ENCODE results near the gene MACROD2. TPM values are rescaled to one million over a fixed set of nuclear protein-coding genes. Genes with fewer than 3 reads are reported as not detected.

MACROD2 gene
- total RNA-seq, 2 donors from 2014 or later: not detected

DNA sequence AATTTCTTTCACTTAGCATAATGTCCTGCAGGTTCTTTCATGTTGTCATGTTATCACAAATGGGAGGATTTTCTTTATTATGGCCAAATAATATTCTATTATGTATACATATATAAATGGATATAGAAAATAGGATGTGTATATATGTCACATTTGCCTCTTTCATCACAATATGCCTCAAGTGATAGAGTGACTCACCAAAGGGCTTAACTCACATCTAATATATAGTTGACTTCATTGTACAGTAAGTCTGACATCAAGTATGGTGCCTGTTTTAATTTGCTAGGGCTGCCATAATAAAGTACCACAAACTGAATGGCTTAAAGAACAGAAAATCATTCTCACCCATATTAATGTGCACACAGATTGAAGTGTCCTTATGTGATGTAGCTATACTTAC is 778.2 kb downstream of the MACROD2 start:
- no peak overlapping the region for H3K27ac Mint-ChIP-seq
- DNase-seq (no peak), ATAC-seq (replicated peaks in 1 of 2) (no peak)
- no peaks in the 10 kb centered on the region for H3K27me3 Mint-ChIP-seq (ENCODE audit: low read depth)
- H3K9me3 Mint-ChIP-seq: peaks cover 0 to 3% of the 10 kb centered on the region in 2 donors
- H3K36me3 Mint-ChIP-seq (ENCODE audit: insufficient read depth in 2 of 2): no peaks in the 10 kb centered on the region
- H3K4me1 Mint-ChIP-seq (ENCODE audit: low read depth): no peaks in the 10 kb centered on the region
- no peak overlapping the region for H3K4me3 Mint-ChIP-seq

DNA sequence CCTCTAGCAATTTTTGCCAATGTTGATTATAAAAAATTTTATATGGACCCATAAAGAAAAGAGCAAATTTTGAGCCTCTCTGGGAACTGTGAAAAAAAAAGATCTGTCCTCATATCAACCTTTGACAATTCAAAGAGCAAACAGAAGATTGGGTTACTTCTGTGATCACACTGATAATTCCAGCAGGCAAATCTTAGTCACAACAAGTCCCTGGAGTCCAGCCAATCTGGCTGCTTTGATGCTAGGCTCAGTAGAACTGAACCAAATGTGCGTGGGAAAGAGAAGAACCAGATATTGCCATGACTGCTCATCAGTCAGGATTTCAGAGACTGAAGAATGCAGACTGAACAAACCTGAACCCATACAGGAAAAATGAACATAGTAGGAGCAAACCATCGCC is 780.5 kb downstream of the MACROD2 start:
- DNase-seq: no peak
- no peak overlapping the region for H3K27ac Mint-ChIP-seq
- no peak for ATAC-seq (replicated peaks in 1 of 2)
- H3K36me3 Mint-ChIP-seq (ENCODE audit: insufficient read depth in 2 of 2): no peaks in the 10 kb centered on the region
- H3K4me3 Mint-ChIP-seq: no peak overlapping the region
- no peaks in the 10 kb centered on the region for H3K27me3 Mint-ChIP-seq (ENCODE audit: low read depth)
- H3K4me1 Mint-ChIP-seq (ENCODE audit: low read depth): no peaks in the 10 kb centered on the region
- H3K9me3 Mint-ChIP-seq: peaks cover 0 to 3% of the 10 kb centered on the region in 2 donors

DNA sequence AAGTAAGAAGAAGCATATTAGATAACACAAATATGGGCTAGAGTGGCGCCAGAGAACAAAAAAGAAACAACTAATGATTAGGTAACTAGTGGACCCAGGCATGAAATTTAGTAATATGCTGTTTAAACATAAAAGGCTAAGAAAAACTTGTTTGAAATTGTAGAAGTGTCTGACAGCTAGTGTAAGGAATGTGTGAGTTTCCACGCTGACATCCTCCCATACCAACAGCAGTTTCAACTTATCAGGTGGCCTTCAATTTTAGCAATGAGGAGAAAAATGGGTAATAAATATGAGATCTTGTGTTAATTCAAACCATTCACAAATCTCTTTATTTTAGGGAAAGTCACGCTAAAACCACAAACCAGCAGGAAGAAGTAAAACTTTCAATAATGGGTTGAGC is 782.3 kb downstream of the MACROD2 start:
- DNase-seq: no peak
- no peak for ATAC-seq (replicated peaks in 1 of 2)
- no peaks in the 10 kb centered on the region for H3K4me1 Mint-ChIP-seq (ENCODE audit: low read depth)
- H3K4me3 Mint-ChIP-seq: no peak overlapping the region
- H3K9me3 Mint-ChIP-seq: peaks cover 2 to 4% of the 10 kb centered on the region in 2 donors
- no peaks in the 10 kb centered on the region for H3K36me3 Mint-ChIP-seq (ENCODE audit: insufficient read depth in 2 of 2)
- no peaks in the 10 kb centered on the region for H3K27me3 Mint-ChIP-seq (ENCODE audit: low read depth)
- H3K27ac Mint-ChIP-seq: no peak overlapping the region

DNA sequence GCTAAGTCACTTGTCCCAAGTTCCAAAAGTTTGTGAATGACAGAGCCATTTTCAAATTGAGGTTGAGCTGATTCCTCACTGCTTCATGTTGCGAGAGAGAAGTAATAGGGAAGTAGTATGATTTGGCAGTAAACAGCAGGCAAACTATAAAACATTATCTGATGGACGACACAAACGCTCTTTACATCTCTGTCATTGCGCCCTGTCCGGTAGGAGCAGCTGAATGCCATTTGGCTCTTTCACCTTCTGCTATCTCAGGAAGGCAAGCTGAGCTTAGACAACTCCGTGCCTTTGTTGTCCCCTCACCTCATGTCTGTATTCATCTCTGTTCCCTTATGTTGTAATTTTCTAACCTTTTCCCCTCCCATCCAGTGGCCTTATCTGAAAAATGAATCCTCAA is 782.8 kb downstream of the MACROD2 start:
- H3K36me3 Mint-ChIP-seq (ENCODE audit: insufficient read depth in 2 of 2): no peaks in the 10 kb centered on the region
- H3K27me3 Mint-ChIP-seq (ENCODE audit: low read depth): no peaks in the 10 kb centered on the region
- no peak overlapping the region for H3K27ac Mint-ChIP-seq
- no peak overlapping the region for H3K4me3 Mint-ChIP-seq
- ATAC-seq (replicated peaks in 1 of 2) (no peak), DNase-seq (no peak)
- peaks cover 2 to 6% of the 10 kb centered on the region in 2 donors for H3K9me3 Mint-ChIP-seq
- no peaks in the 10 kb centered on the region for H3K4me1 Mint-ChIP-seq (ENCODE audit: low read depth)

DNA sequence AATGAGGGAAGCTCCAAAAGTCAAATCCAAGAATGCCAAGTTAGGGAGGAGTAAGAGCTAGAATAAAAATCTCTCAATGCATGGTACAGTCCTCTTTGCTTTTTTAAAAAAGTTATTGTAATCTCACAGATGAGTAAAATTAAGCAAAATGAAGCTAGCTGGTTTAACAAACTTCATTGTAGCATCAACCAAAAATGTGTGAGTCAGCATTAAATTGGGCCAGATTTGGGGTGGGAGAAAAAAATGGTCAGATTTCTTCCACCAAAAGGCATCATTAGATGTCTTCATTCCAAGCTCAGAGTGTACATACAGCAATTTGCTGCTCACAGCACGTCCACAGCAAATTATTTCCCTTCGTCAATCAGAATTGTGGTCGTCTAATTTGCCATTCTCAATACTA is 783.6 kb downstream of the MACROD2 start:
- H3K4me1 Mint-ChIP-seq (ENCODE audit: low read depth): no peaks in the 10 kb centered on the region
- no peaks in the 10 kb centered on the region for H3K36me3 Mint-ChIP-seq (ENCODE audit: insufficient read depth in 2 of 2)
- H3K4me3 Mint-ChIP-seq: no peak overlapping the region
- no peak for ATAC-seq (replicated peaks in 1 of 2)
- no peak for DNase-seq
- no peak overlapping the region for H3K27ac Mint-ChIP-seq
- no peaks in the 10 kb centered on the region for H3K27me3 Mint-ChIP-seq (ENCODE audit: low read depth)
- peaks cover 2 to 9% of the 10 kb centered on the region in 2 donors for H3K9me3 Mint-ChIP-seq

DNA sequence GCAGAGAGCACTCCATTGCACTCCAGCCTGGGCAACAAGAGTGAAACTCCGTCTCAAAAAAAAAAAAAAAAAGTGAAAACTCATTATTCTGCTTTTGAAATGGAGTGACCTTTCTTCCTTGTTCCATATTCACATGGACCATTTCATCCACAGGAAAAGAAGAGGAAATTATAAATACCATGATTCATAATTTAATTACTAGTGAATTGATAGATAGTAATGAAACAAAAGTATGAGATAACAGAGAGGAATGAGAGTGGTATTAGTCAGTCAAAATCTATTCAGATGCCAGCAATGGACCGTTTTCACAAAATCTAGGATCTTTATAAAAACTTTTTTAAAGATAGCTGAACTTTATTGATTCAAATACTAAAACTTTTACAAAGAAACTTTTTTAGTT is 785.2 kb downstream of the MACROD2 start:
- Mint-ChIP-seq H3K27me3 (ENCODE audit: low read depth) (no peaks in the 10 kb centered on the region), H3K9me3 (peaks cover 2 to 12% of the 10 kb centered on the region in 2 donors), H3K36me3 (ENCODE audit: insufficient read depth in 2 of 2) (no peaks in the 10 kb centered on the region), H3K4me3 (no peak overlapping the region), H3K27ac (no peak overlapping the region), H3K4me1 (ENCODE audit: low read depth) (no peaks in the 10 kb centered on the region)
- ATAC-seq (replicated peaks in 1 of 2) (no peak), DNase-seq (no peak)

DNA sequence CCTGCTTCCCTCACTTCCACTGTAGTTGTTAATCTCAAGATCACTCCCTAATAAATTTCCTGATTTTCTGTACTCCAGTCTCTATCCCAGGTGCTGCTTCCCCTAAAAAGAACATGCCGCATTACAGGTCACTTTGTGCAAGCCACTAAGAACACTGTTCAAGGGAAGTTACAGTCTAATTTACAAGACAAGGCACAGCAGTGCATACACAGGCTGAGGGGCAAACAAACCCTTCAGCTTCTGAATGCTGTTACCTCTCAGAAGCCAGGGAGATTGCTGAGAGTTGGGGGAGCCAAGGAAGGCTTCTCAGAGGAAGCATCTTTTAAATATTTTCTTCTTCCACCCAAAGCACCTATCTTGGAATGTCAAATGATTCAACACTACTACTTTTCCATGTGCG is 787.4 kb downstream of the MACROD2 start:
- no peak for ATAC-seq (replicated peaks in 1 of 2)
- Mint-ChIP-seq H3K4me1 (ENCODE audit: low read depth) (no peaks in the 10 kb centered on the region), H3K27me3 (ENCODE audit: low read depth) (no peaks in the 10 kb centered on the region), H3K27ac (no peak overlapping the region), H3K36me3 (ENCODE audit: insufficient read depth in 2 of 2) (no peaks in the 10 kb centered on the region), H3K9me3 (peaks cover 2 to 12% of the 10 kb centered on the region in 2 donors), H3K4me3 (no peak overlapping the region)
- no peak for DNase-seq

DNA sequence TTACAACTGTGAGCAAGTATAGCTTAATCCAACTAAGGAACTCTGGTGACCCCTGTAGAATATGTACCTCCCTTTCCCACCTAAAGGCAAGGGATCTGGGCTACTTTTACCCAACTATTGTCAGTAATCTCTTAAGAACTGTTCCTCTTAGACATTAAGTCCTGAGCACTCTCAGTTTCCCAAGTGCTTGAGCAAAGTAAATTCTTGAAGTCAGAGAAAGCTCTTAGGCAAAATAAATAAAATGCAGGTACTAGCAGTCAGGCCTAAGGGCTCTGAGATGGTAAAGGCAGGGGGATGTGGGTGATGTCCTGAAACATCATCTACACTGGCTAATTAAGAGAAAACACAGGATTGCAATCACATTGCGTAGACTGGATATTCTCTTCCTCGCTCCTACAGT is 788.5 kb downstream of the MACROD2 start:
- Mint-ChIP-seq H3K4me3 (no peak overlapping the region), H3K36me3 (ENCODE audit: insufficient read depth in 2 of 2) (no peaks in the 10 kb centered on the region), H3K4me1 (ENCODE audit: low read depth) (no peaks in the 10 kb centered on the region), H3K27me3 (ENCODE audit: low read depth) (no peaks in the 10 kb centered on the region), H3K9me3 (peaks cover 2 to 9% of the 10 kb centered on the region in 2 donors), H3K27ac (no peak overlapping the region)
- DNase-seq (no peak), ATAC-seq (replicated peaks in 1 of 2) (no peak)

DNA sequence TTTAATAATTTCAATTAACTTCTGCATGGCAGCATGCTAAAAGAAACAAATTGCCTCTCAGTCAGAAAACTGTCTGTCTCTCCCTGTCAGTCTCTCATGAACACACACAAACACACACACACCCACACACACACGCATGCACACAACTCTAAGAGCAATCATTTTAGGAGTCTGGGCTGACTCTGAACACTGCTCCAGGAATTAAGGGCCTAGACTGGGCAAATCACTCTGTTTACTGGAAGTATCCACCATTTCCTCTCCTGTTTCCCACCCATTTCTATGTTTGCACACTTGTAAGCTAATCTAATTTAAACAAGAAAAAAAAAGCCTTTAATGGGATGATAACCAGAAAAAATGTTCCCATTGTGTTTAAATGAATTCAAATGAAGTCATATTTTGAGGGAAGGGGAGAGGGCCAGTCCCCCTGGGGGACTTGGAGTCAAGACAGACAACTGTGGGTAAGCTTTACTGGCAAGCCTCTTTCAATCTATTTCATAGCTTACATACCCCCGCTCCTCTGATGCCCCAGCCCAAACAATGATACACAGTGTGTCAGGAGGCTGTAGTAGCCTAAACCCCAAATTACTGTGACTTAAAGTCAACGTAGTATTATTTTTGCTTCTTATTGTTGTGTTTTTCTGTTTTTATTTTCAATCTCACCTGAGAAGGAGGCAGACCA is 789.9 kb downstream of the MACROD2 start:
- no peak overlapping the region for H3K4me3 Mint-ChIP-seq
- H3K9me3 Mint-ChIP-seq: peaks cover 2 to 9% of the 10 kb centered on the region in 2 donors
- H3K27ac Mint-ChIP-seq: no peak overlapping the region
- H3K27me3 Mint-ChIP-seq (ENCODE audit: low read depth): no peaks in the 10 kb centered on the region
- no peaks in the 10 kb centered on the region for H3K4me1 Mint-ChIP-seq (ENCODE audit: low read depth)
- DNase-seq (no peak), ATAC-seq (replicated peaks in 1 of 2) (no peak)
- no peaks in the 10 kb centered on the region for H3K36me3 Mint-ChIP-seq (ENCODE audit: insufficient read depth in 2 of 2)

DNA sequence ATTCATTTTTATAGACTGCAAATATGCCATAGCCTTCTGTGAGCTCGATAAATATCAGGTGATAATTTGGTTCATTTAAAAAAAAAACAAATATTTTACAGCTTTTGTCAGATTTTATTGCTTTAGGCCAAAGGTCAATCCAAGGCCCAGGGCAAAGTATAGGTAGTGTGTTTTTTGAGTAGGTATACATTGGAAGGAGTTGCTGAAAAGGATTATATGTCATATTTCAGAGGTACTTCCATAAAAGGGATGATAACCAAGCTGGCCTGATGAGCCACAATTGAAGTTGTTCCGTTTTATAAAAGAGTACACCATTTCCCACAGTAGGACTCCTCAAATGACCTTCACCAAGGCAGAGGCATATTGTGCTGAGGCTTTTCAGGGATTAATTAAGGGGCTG is 794.9 kb downstream of the MACROD2 start:
- Mint-ChIP-seq H3K4me1 (ENCODE audit: low read depth) (no peaks in the 10 kb centered on the region), H3K27me3 (ENCODE audit: low read depth) (no peaks in the 10 kb centered on the region), H3K36me3 (ENCODE audit: insufficient read depth in 2 of 2) (no peaks in the 10 kb centered on the region), H3K4me3 (no peak overlapping the region), H3K27ac (no peak overlapping the region), H3K9me3 (peaks cover 3 to 5% of the 10 kb centered on the region in 2 donors)
- DNase-seq (no peak), ATAC-seq (replicated peaks in 1 of 2) (no peak)

DNA sequence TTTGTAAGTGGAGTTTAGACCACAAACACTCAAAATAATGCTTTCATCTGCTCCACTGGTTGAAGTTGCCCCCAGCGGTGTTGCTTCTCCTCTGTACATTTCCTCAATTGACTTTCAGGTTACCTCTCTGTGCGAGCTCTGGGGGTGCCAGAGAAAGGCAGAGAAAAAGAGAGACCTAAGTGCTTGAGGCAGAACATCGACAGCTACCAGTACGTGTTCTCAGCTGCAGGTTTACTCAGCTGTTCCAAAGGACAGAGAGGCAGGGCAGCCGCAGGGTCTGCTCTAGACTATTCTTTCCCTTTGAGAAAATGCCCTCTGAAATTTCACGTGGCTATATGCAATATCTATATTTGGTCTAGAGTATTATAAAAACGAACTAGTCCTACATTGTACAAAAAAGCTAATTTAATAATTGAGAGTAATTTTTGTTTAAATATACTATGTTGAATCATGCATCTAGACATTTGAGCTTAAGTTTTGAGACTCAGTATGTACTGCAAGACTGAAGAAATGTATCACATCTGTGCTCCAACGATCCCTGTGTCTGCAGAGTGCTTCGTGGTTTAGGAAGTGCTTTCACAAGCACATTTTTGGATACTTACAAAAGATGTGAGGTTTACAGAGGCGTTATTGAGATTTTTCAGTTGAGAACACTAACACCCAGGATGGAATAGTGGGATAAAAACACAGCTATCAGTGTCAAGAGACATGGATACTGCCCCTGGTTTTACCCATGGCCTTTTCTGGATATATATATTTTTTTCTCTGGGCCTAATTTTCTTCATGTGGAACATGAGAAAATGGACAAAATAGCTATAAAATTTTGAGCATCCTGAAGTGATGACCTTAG is 795.7 kb downstream of the MACROD2 start:
- peaks cover 5 to 8% of the 10 kb centered on the region in 2 donors for H3K9me3 Mint-ChIP-seq
- ATAC-seq (replicated peaks in 1 of 2) (no peak), DNase-seq (no peak)
- no peaks in the 10 kb centered on the region for H3K27me3 Mint-ChIP-seq (ENCODE audit: low read depth)
- no peak overlapping the region for H3K4me3 Mint-ChIP-seq
- no peaks in the 10 kb centered on the region for H3K4me1 Mint-ChIP-seq (ENCODE audit: low read depth)
- H3K27ac Mint-ChIP-seq: no peak overlapping the region
- no peaks in the 10 kb centered on the region for H3K36me3 Mint-ChIP-seq (ENCODE audit: insufficient read depth in 2 of 2)

DNA sequence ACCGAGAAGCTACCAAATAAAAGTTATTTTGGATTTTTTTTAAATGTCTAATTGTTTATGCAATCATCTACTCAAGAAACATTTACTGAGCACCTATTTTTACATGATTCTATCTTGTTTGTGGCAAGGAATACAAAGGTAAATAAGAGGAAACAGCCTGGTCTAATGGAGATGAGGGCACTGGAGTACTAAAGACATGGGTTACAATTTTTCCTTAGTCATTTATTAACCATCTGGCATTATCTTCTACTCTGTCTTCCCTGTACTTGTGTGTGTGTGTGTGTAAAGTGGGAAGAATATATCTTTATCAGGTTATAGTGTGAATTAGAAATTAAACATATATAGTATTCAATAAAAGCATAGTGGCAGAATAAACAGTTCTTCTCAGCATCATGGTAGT is 797.6 kb downstream of the MACROD2 start:
- DNase-seq (no peak), ATAC-seq (replicated peaks in 1 of 2) (no peak)
- Mint-ChIP-seq H3K36me3 (ENCODE audit: insufficient read depth in 2 of 2) (no peaks in the 10 kb centered on the region), H3K27ac (no peak overlapping the region), H3K9me3 (peaks cover 10 to 13% of the 10 kb centered on the region in 2 donors), H3K4me3 (no peak overlapping the region), H3K27me3 (ENCODE audit: low read depth) (no peaks in the 10 kb centered on the region), H3K4me1 (ENCODE audit: low read depth) (no peaks in the 10 kb centered on the region)

DNA sequence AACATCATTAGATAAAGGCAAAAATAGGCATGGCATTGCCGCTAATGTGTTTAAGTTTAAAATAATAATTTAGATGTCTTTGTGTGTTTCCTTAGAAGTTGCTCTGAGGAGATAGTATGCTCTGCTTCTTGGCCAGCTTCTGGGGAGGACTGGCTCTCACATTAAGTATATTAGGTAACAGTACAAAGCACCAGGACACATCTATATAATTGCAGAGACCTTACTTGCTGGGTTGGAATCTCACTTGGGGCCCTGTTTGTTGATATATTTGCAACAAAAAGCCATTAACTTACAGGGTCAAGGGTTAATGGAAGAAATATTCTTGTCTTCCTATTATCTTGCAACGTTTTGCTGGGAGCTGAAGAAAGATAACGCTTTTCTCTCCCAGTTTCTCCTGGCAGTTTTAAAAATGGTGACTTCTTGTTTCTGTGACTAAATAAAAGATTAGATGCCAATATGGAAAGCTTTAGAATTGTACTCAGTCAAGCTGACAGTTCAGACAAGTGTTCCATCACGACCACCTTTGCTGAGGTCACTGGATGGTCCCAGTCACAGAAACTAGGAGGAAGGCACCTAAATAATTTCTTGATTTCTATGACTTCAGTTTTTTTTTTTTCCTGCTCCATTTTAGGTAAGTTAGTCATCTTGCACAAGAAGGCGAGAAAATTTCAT is 804.4 kb downstream of the MACROD2 start:
- no peak overlapping the region for H3K27ac Mint-ChIP-seq
- H3K9me3 Mint-ChIP-seq: peaks cover 9 to 15% of the 10 kb centered on the region in 2 donors
- no peak for ATAC-seq (replicated peaks in 1 of 2)
- H3K27me3 Mint-ChIP-seq (ENCODE audit: low read depth): no peaks in the 10 kb centered on the region
- H3K4me1 Mint-ChIP-seq (ENCODE audit: low read depth): no peaks in the 10 kb centered on the region
- no peak overlapping the region for H3K4me3 Mint-ChIP-seq
- DNase-seq: no peak
- H3K36me3 Mint-ChIP-seq (ENCODE audit: insufficient read depth in 2 of 2): no peaks in the 10 kb centered on the region

Data from activated T-cell treated with anti-CD3 and anti-CD28 coated beads, Interleukin-2, amount 50 U/mL, for 72 hours (primary cell).